H1 (cell line): Measurements from ENCODE around the gene HOXB6. TPM values are rescaled to one million over a fixed set of nuclear protein-coding genes. Genes with fewer than 3 reads are reported as not detected.

Experiments
- EP300 ChIP-seq, 2 experiments: IDR thresholded peaks; 1 replicate in 1 of 2; 2 replicates in 1 of 2; pipeline ENCODE4 v1.6.1; 2011 to 2012; ENCODE audit warnings: low read depth in 2 of 2, low read length in 2 of 2, mild to moderate bottlenecking in 2 of 2, borderline replicate concordance in 1 of 2, inconsistent platforms in 1 of 2, moderate library complexity in 1 of 2
- NRF1 ChIP-seq: IDR thresholded peaks from 2 replicates; pipeline ENCODE4 v1.6.1; 2011; ENCODE audit warnings: mild to moderate bottlenecking, low read depth, low read length, improper control_type of control experiment
- RNF2 ChIP-seq: fragments of 200-900, 300-1000 bp; sonication (generic); IDR thresholded peaks from 2 replicates; pipeline ENCODE4 v1.7.1; 2016; ENCODE audit warnings: borderline replicate concordance, low read depth, mild to moderate bottlenecking, antibody characterized with exemption, low read length; ENCODE audit not compliant: poor library complexity, severe bottlenecking; ENCODE audit errors: missing control alignments
- polyA plus RNA-seq, 7 experiments: library from polyadenylated mRNA; depleted of rRNA in 3 of 7; stranded (reverse) in 5 of 7; unstranded in 2 of 7; fragments of >200 nt in 5 of 7; fragments of 200-250 nt in 2 of 7; gene quantifications; 1 replicate in 5 of 7; 2 replicates in 1 of 7; 4 replicates in 1 of 7; pipeline versions ENCODE4 v1.2.1 to v1.2.3, GENCODE V29; 2011 to 2013; ENCODE audit warnings: missing spikeins in 2 of 7, mixed read lengths in 2 of 7
- total RNA-seq: library from RNA; stranded (reverse); fragmentation: NEBNext Ultra II Directional; extraction: Animal tissue kit (Norgen Biotek cat#: 25700); gene quantifications from 2 replicates; pipeline ENCODE4 v1.2.1, GENCODE V29; 2021

HOXB6 gene
- total and polyA plus RNA-seq, 2 of the 8 experiments (the other 6 are each of a cell fraction or from before 2014, with no cell fraction given): not detected

DNA sequence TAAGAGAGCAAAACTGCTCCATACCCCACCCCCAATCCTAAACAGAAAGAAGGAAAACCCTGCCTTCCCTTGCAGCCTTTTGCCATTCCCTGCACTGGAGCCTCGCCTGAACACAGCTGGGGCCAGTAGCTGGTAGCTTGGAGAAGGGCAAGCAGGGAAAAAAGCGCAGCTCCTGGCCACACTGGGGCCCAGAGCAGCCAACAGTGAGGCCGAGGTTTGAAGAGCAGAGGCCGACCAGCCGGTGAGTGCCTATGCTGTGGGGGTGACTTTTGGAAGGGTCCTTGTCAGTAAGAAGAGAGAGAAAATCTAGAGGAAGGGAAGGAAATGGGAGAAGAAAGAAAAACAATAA is 24.6 kb upstream of the HOXB6 start (continued):
- peak; percentile 91 for TF ChIP-seq RNF2
- TF ChIP-seq EP300 (IDR thresholded peaks at IDR 0.05; ENCODE audit: borderline replicate concordance in 1 of 2, low read depth in 2 of 2, low read length in 2 of 2): no peak
- TF ChIP-seq NRF1: no peak
